Activated CD4-positive, alpha-beta T cell treated with anti-CD3 and anti-CD28 coated beads for 36 hours (primary cell): ENCODE data around the gene TXNIP. TPM values are rescaled to one million over a fixed set of nuclear protein-coding genes. Genes with fewer than 3 reads are reported as not detected.

Experiments
- ATAC-seq: fragments of 200-7000 bp; cut with Tn5 transposase; one replicate; pipeline ENCODE4 v1.10.0; 2021; ENCODE audit warnings: mild to moderate bottlenecking, moderate library complexity
- CTCF ChIA-PET: fragments of 350-600 bp; sonication (Branson Sonifier 250); formaldehyde crosslinking; loops from one replicate; lab custom pipeline; 2021; ENCODE audit warnings: antibody characterized with exemption; lab: Charles Lee
- POLR2A ChIA-PET: fragments of 350-600 bp; sonication (Branson Sonifier 250); formaldehyde crosslinking; loops from one replicate; lab custom pipeline; 2021; ENCODE audit warnings: antibody characterized with exemption, inconsistent platforms; lab: Charles Lee
- DNase-seq: peaks from one replicate; pipeline ENCODE4 v3.0.0-alpha.2; 2020
- H3K27ac Mint-ChIP-seq: one replicate; pipeline ENCODE4 v1.8.0; 2021; ENCODE audit warnings: mixed read lengths
- H3K27me3 Mint-ChIP-seq: one replicate; pipeline ENCODE4 v1.8.0; 2021; ENCODE audit warnings: mixed read lengths
- H3K36me3 Mint-ChIP-seq: one replicate; pipeline ENCODE4 v1.8.0; 2021; ENCODE audit warnings: low read depth, mixed read lengths
- H3K4me1 Mint-ChIP-seq: one replicate; pipeline ENCODE4 v1.8.0; 2021; ENCODE audit warnings: mixed read lengths
- H3K4me3 Mint-ChIP-seq: one replicate; pipeline ENCODE4 v1.8.0; 2021; ENCODE audit warnings: mild to moderate bottlenecking, moderate library complexity, mixed read lengths
- H3K9me3 Mint-ChIP-seq: one replicate; pipeline ENCODE4 v1.8.0; 2021; ENCODE audit warnings: low read depth, mixed read lengths
- intact Hi-C, 2 experiments: fragments of 100-400 bp; cut with DNase I in 1 of 2; cut with micrococcal nuclease in 1 of 2; formaldehyde crosslinking; loops; one replicate each; pipeline versions ENCODE4 v1.14.2 to v1.15.1; 2022 to 2024; cut with DNase I, micrococcal nuclease
- total RNA-seq, 2 experiments: library from RNA; stranded (reverse); gene quantifications; one replicate each; pipeline ENCODE4 v1.2.3, GENCODE V29; 2021

TXNIP gene
- total RNA-seq, 2 experiments from 2014 or later: 112 TPM

GRCh38 chr1:145964328-145965118, 31.9 kb downstream of the TXNIP start, which contains the start of the genes ANKRD34A and POLR3GL:
TSS of gene ANKRD34A (minus strand) at chr1:145964575. CDS start at chr1:145961759, 2,816 bp downstream.
TSS of gene POLR3GL (plus strand) at chr1:145964690. CDS start at chr1:145974866, 10,176 bp downstream.
- Mint-ChIP-seq H3K27me3 (no peaks in the 10 kb centered on the region), H3K27ac (peak within 1 kb of the TSS; percentile 87), H3K9me3 (peaks cover 10% of the 10 kb centered on the region), H3K4me1 (peaks cover 30% of the 10 kb centered on the region), H3K36me3 (peaks cover 20% of the 10 kb centered on the region), H3K4me3 (peak within 1 kb of the TSS; percentile 85)
- intact Hi-C loops: loop anchor here (1.0 to 5.0 kb wide), 11 partner anchors 8 to 105 kb away; partner anchors contain the start of genes PIAS3 (in 2 of the 2), RBM8A (in 2 of the 2), PEX11B (in 1 of the 2) and TXNIP (in 1 of the 2)
- DNase-seq: peak; percentile 95
- ChIA-PET POLR2A (interaction anchor here (0.6 to 4.7 kb wide), 17 partner anchors 8 to 139 kb away, joined by 3 to 38 read pairs (median 5); partner anchors contain the start of genes NUDT17, PIAS3, RBM8A and TXNIP), CTCF (interaction anchor here (0.7 to 6.1 kb wide), 23 partner anchors 8 to 119 kb away, joined by 3 to 46 read pairs (median 5); partner anchors contain the start of genes NUDT17, PIAS3, RBM8A and TXNIP)
- peak; percentile 88 for ATAC-seq

GRCh38 chr1:145963265-145964019, 32.9 kb downstream of the TXNIP start:
- H3K9me3 Mint-ChIP-seq: peaks cover 10% of the 10 kb centered on the region
- H3K27me3 Mint-ChIP-seq: no peaks in the 10 kb centered on the region
- intact Hi-C loops: loop anchor here (1.0 to 5.0 kb wide), 11 partner anchors 7 to 104 kb away; partner anchors contain the start of genes PIAS3 (in 2 of the 2), RBM8A (in 2 of the 2), PEX11B (in 1 of the 2) and TXNIP (in 1 of the 2)
- ChIA-PET CTCF (interaction anchor here (0.6 to 6.1 kb wide), 20 partner anchors 10 to 118 kb away, joined by 3 to 46 read pairs (median 5); partner anchors contain the start of genes NUDT17, RBM8A and TXNIP), POLR2A (interaction anchor here (0.6 to 4.7 kb wide), 13 partner anchors 10 to 136 kb away, joined by 3 to 38 read pairs (median 5); partner anchors contain the start of genes NUDT17, PIAS3, RBM8A and TXNIP)
- DNase-seq (no peak), ATAC-seq (no peak)
- H3K4me3 Mint-ChIP-seq: peak overlapping the region; percentile 85
- H3K27ac Mint-ChIP-seq: peak overlapping the region; percentile 87
- peaks cover 20% of the 10 kb centered on the region for H3K36me3 Mint-ChIP-seq
- H3K4me1 Mint-ChIP-seq: peaks cover 39% of the 10 kb centered on the region

GRCh38 chr1:145962157-145963102, 33.9 kb downstream of the TXNIP start:
- DNase-seq (peak; percentile 62), ATAC-seq (peak; percentile 0)
- intact Hi-C loops: loop anchor here in 1 of 2 experiments (5.0 kb wide), 1 partner anchor 90 kb away; no protein-coding TSS in a partner anchor
- ChIA-PET CTCF (interaction anchor here (0.6 to 6.1 kb wide), 8 partner anchors 14 to 117 kb away, joined by 3 to 46 read pairs (median 8); partner anchors contain the start of gene NUDT17), POLR2A (interaction anchor here (0.8 to 4.7 kb wide), 5 partner anchors 17 to 103 kb away, joined by 3 to 38 read pairs (median 4); partner anchors contain the start of genes PIAS3 and RBM8A)
- peak overlapping the region; percentile 85 for H3K4me3 Mint-ChIP-seq
- peaks cover 7% of the 10 kb centered on the region for H3K9me3 Mint-ChIP-seq
- H3K27me3 Mint-ChIP-seq: no peaks in the 10 kb centered on the region
- peaks cover 14% of the 10 kb centered on the region for H3K36me3 Mint-ChIP-seq
- H3K4me1 Mint-ChIP-seq: peaks cover 44% of the 10 kb centered on the region
- peak overlapping the region; percentile 91 for H3K27ac Mint-ChIP-seq

GRCh38 chr1:145961425-145962156, 34.8 kb downstream of the TXNIP start:
- Mint-ChIP-seq H3K4me1 (peaks cover 46% of the 10 kb centered on the region), H3K36me3 (peaks cover 9% of the 10 kb centered on the region), H3K9me3 (no peaks in the 10 kb centered on the region), H3K4me3 (peak overlapping the region; percentile 85), H3K27me3 (no peaks in the 10 kb centered on the region), H3K27ac (peak overlapping the region; percentile 91)
- intact Hi-C loops: loop anchor here in 1 of 2 experiments (5.0 kb wide), 1 partner anchor 91 kb away; no protein-coding TSS in a partner anchor
- ChIA-PET POLR2A (interaction anchor here (1.2 to 4.7 kb wide), 3 partner anchors 34 to 103 kb away, joined by 4 to 38 read pairs (median 8); partner anchors contain the start of genes PIAS3 and RBM8A), CTCF (interaction anchor here (1.0 kb wide), 1 partner anchor 22 kb away, joined by 3 read pairs; no protein-coding TSS in a partner anchor)
- peak; percentile 2 for ATAC-seq
- peak; percentile 83 for DNase-seq

GRCh38 chr1:145961109-145961424, 35.3 kb downstream of the TXNIP start:
- H3K36me3 Mint-ChIP-seq: peaks cover 9% of the 10 kb centered on the region
- no peaks in the 10 kb centered on the region for H3K27me3 Mint-ChIP-seq
- peaks cover 49% of the 10 kb centered on the region for H3K4me1 Mint-ChIP-seq
- H3K4me3 Mint-ChIP-seq: peak overlapping the region; percentile 85
- no peak for DNase-seq
- peak overlapping the region; percentile 91 for H3K27ac Mint-ChIP-seq
- no peak for ATAC-seq
- intact Hi-C loops: loop anchor here in 1 of 2 experiments (5.0 kb wide), 1 partner anchor 91 kb away; no protein-coding TSS in a partner anchor
- no peaks in the 10 kb centered on the region for H3K9me3 Mint-ChIP-seq
- ChIA-PET CTCF (interaction anchor here (1.0 kb wide), 2 partner anchors 19 to 23 kb away, joined by 3 to 5 read pairs; no protein-coding TSS in a partner anchor), POLR2A (interaction anchor here (2.4 to 4.7 kb wide), 2 partner anchors 34 to 91 kb away, joined by 8 to 38 read pairs; partner anchors contain the start of gene RBM8A)

GRCh38 chr1:145960468-145961108, 35.8 kb downstream of the TXNIP start:
- CTCF ChIA-PET: interaction anchor here (1.0 kb wide), 2 partner anchors 18 to 23 kb away, joined by 3 to 5 read pairs; no protein-coding TSS in a partner anchor
- POLR2A ChIA-PET: interaction anchor here (2.4 kb wide), 1 partner anchor 33 kb away, joined by 8 read pairs; the partner anchor contains the start of gene RBM8A
- peaks cover 53% of the 10 kb centered on the region for H3K4me1 Mint-ChIP-seq
- H3K4me3 Mint-ChIP-seq: peak overlapping the region; percentile 85
- intact Hi-C loops: loop anchor here in 1 of 2 experiments (5.0 kb wide), 1 partner anchor 92 kb away; no protein-coding TSS in a partner anchor
- peak overlapping the region; percentile 91 for H3K27ac Mint-ChIP-seq
- H3K27me3 Mint-ChIP-seq: no peaks in the 10 kb centered on the region
- no peak for ATAC-seq
- H3K36me3 Mint-ChIP-seq: peaks cover 9% of the 10 kb centered on the region
- no peaks in the 10 kb centered on the region for H3K9me3 Mint-ChIP-seq
- peak; percentile 71 for DNase-seq

GRCh38 chr1:145959957-145960467, 36.4 kb downstream of the TXNIP start:
- no peak overlapping the region for H3K27ac Mint-ChIP-seq
- ChIA-PET POLR2A (interaction anchor here (0.8 kb wide), 1 partner anchor 33 kb away, joined by 5 read pairs; the partner anchor contains the start of gene RBM8A), CTCF (interaction anchor here (1.0 to 5.1 kb wide), 3 partner anchors 17 to 115 kb away, joined by 5 to 38 read pairs (median 10); partner anchors contain the start of gene NUDT17)
- H3K4me3 Mint-ChIP-seq: peak overlapping the region; percentile 85
- H3K4me1 Mint-ChIP-seq: peaks cover 55% of the 10 kb centered on the region
- ATAC-seq (no peak), DNase-seq (no peak)
- intact Hi-C loops: loop anchor here in 1 of 2 experiments (5.0 kb wide), 1 partner anchor 92 kb away; no protein-coding TSS in a partner anchor
- no peaks in the 10 kb centered on the region for H3K9me3 Mint-ChIP-seq
- no peaks in the 10 kb centered on the region for H3K27me3 Mint-ChIP-seq
- H3K36me3 Mint-ChIP-seq: peaks cover 10% of the 10 kb centered on the region

- no peak for ATAC-seq
- Mint-ChIP-seq H3K27me3 (no peaks in the 10 kb centered on the region), H3K27ac (peak overlapping the region; percentile 45), H3K4me3 (peak overlapping the region; percentile 17), H3K9me3 (no peaks in the 10 kb centered on the region), H3K36me3 (peaks cover 10% of the 10 kb centered on the region), H3K4me1 (peaks cover 60% of the 10 kb centered on the region)
- intact Hi-C loops: no loop called here
- DNase-seq: no peak
- ChIA-PET CTCF (interaction anchor here (1.5 to 5.1 kb wide), 3 partner anchors 11 to 114 kb away, joined by 5 to 38 read pairs (median 10); partner anchors contain the start of gene NUDT17), POLR2A (interaction anchor here (0.8 to 3.5 kb wide), 3 partner anchors 20 to 32 kb away, joined by 5 to 43 read pairs (median 12); partner anchors contain the start of gene RBM8A)
Observed at GRCh38 chr1:145959333-145959732, 37.0 kb downstream of the TXNIP start.
